ENCODE results near the gene PLD6. TPM values are rescaled to one million over a fixed set of nuclear protein-coding genes. Genes with fewer than 3 reads are reported as not detected.
"Not testable (repeated sequence)": the region's sequence is repeated elsewhere in the genome, so short reads cannot be mapped to it uniquely, and the experiment has no call there.

Gene PLD6
- total and polyA plus RNA-seq, 2 donors (not counting 1 experiment from before 2014, with no cell fraction given) = 2.0 to 4.1 TPM

DNA sequence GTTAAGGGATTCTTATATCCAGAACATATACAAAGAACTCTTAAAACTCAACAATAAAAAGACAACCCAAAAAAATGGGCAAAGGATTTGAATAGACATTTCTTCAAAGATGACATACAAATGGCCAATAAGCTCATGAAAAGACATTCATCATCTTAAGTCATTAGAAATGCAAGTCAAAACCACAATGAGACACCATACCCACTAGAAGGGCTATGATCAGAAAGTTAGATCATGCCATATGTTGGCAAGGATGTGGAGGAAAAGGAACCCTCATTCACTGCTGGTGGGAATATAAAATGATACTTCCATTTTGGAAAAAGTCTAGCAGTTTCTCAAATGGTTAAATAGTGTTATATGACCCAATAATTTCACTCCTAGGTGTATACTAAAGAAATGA lies 9.4 kb downstream of the PLD6 start:
- Histone ChIP-seq H4K20me1 (ENCODE audit: control insufficient read depth, insufficient read depth, low read length, poor library complexity, severe bottlenecking) (no peaks in the 10 kb centered on the region), H3K9ac (ENCODE audit: low read length) (no peak overlapping the region), H3K27me3 (replicated peaks in 1 of 4; ENCODE audit: control extremely low read depth in 1 of 4, control insufficient read depth in 3 of 4, insufficient read depth in 4 of 4, low read length in 3 of 4) (no peaks in the 10 kb centered on the region), H2AFZ (ENCODE audit: insufficient read depth, low read depth, low read length, poor library complexity, severe bottlenecking) (no peak overlapping the region), H3K4me3 (ENCODE audit: control extremely low read depth in 1 of 5, extremely low read depth in 1 of 5, insufficient read depth in 1 of 5, low read depth in 2 of 5, low read length in 4 of 5) (no peak overlapping the region), H3K36me3 (replicated peaks in 1 of 2; ENCODE audit: control extremely low read depth in 1 of 2, control insufficient read depth in 1 of 2, extremely low read depth in 1 of 2, insufficient read depth in 2 of 2, low read length in 1 of 2) (no peaks in the 10 kb centered on the region), H3K27ac (ENCODE audit: low read length in 2 of 2) (no peak overlapping the region), H3K4me2 (replicated peaks; ENCODE audit: low read depth, low read length, poor library complexity, severe bottlenecking) (no peak overlapping the region), H3K79me2 (ENCODE audit: control insufficient read depth, insufficient read depth, low read length) (no peaks in the 10 kb centered on the region), H3K4me1 (ENCODE audit: control insufficient read depth in 2 of 2, insufficient read depth in 2 of 2, low read length in 2 of 2) (peaks cover 4 to 18% of the 10 kb centered on the region in 2 donors), H3K9me3 (ENCODE audit: control extremely low read depth in 1 of 3, control insufficient read depth in 2 of 3, insufficient read depth in 1 of 3, low read length in 2 of 3) (peaks cover 0 to 5% (median 0%) of the 10 kb centered on the region in 3 donors)
- ChIA-PET POLR2A (no interaction called here), CTCF (no interaction called here)
- intact Hi-C loops (cut with micrococcal nuclease) = no loop called here
- no peak for TF ChIP-seq EZH2 (IDR thresholded peaks at IDR 0.05; ENCODE audit: borderline replicate concordance, insufficient read depth, low read depth, low read length, poor library complexity, severe bottlenecking)
- TF ChIP-seq, protein P1, sequence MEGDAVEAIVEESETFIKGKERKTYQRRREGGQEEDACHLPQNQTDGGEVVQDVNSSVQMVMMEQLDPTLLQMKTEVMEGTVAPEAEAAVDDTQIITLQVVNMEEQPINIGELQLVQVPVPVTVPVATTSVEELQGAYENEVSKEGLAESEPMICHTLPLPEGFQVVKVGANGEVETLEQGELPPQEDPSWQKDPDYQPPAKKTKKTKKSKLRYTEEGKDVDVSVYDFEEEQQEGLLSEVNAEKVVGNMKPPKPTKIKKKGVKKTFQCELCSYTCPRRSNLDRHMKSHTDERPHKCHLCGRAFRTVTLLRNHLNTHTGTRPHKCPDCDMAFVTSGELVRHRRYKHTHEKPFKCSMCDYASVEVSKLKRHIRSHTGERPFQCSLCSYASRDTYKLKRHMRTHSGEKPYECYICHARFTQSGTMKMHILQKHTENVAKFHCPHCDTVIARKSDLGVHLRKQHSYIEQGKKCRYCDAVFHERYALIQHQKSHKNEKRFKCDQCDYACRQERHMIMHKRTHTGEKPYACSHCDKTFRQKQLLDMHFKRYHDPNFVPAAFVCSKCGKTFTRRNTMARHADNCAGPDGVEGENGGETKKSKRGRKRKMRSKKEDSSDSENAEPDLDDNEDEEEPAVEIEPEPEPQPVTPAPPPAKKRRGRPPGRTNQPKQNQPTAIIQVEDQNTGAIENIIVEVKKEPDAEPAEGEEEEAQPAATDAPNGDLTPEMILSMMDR (IDR thresholded peaks at IDR 0.05) = no peak
- DNase-seq (no peak), ATAC-seq (ENCODE audit: low read depth) (no peak)
- Mint-ChIP-seq H3K4me3 (no peak overlapping the region), H3K27me3 (no peaks in the 10 kb centered on the region), H3K4me1 (peaks cover 6% of the 10 kb centered on the region), H3K9me3 (ENCODE audit: insufficient read depth) (no peaks in the 10 kb centered on the region), H3K27ac (no peak overlapping the region)

DNA sequence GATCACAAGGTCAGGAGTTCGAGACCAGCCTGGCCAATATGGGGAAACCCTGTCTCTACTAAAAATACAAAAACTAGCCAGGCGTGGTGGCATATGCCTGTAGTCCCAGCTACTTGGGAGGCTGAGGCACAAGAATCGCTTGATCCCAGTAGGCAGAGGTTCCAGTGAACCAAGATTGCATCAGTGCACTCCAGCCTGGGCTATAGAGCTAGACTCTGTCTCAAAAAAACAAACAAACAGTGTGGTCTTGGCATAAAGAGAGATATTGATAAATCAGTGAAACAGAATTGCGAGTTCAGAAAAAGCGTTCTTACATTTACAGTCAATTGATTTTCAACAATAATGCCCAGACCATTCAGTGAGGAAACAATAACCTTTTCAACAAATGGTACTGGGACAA lies 10.7 kb downstream of the PLD6 start:
- CTCF ChIA-PET; H3K9me3 Mint-ChIP-seq (ENCODE audit: insufficient read depth); POLR2A ChIA-PET; H3K9ac ChIP-seq (ENCODE audit: low read length); H3K4me3 ChIP-seq (ENCODE audit: control extremely low read depth in 1 of 5, extremely low read depth in 1 of 5, insufficient read depth in 1 of 5, low read depth in 2 of 5, low read length in 4 of 5); H4K20me1 ChIP-seq (ENCODE audit: control insufficient read depth, insufficient read depth, low read length, poor library complexity, severe bottlenecking); H3K27me3 Mint-ChIP-seq; H3K27me3 ChIP-seq (replicated peaks in 1 of 4; ENCODE audit: control extremely low read depth in 1 of 4, control insufficient read depth in 3 of 4, insufficient read depth in 4 of 4, low read length in 3 of 4); H3K27ac Mint-ChIP-seq; H3K4me2 ChIP-seq (replicated peaks; ENCODE audit: low read depth, low read length, poor library complexity, severe bottlenecking); intact Hi-C loops (cut with micrococcal nuclease); ATAC-seq (ENCODE audit: low read depth); H3K36me3 ChIP-seq (replicated peaks in 1 of 2; ENCODE audit: control extremely low read depth in 1 of 2, control insufficient read depth in 1 of 2, extremely low read depth in 1 of 2, insufficient read depth in 2 of 2, low read length in 1 of 2); H2AFZ ChIP-seq (ENCODE audit: insufficient read depth, low read depth, low read length, poor library complexity, severe bottlenecking); H3K4me3 Mint-ChIP-seq; H3K27ac ChIP-seq (ENCODE audit: low read length in 2 of 2); H3K9me3 ChIP-seq (ENCODE audit: control extremely low read depth in 1 of 3, control insufficient read depth in 2 of 3, insufficient read depth in 1 of 3, low read length in 2 of 3); H3K79me2 ChIP-seq (ENCODE audit: control insufficient read depth, insufficient read depth, low read length); DNase-seq: not testable (repeated sequence)
- WGBS (ENCODE audit: insufficient coverage) = 93% methylated on average over 3 of the region's 5 CpGs
- peaks cover 12% of the 10 kb centered on the region for H3K4me1 Mint-ChIP-seq
- peaks cover 6 to 19% of the 10 kb centered on the region in 2 donors for H3K4me1 ChIP-seq (ENCODE audit: control insufficient read depth in 2 of 2, insufficient read depth in 2 of 2, low read length in 2 of 2)
